Hematopoietic multipotent progenitor cell treated with erythropoietin and hydrocortisone succinate and interleukin-3 and kit ligand, for 4 days (in vitro differentiated cells): ENCODE data around the gene ACOT7.
A peak's percentile ranks its signal among the peaks of the same experiment; 100 is the strongest.

Experiments
- DNase-seq: peaks from one replicate; pipeline ENCODE4 v3.0.0-alpha.2; 2015

Gene ACOT7

GRCh38 chr1:6262555-6263420 is 130.8 kb downstream of the ACOT7 start:
- no peak for DNase-seq

- DNase-seq = peak; percentile 37
These were observed 132.0 kb downstream of the ACOT7 start for GRCh38 chr1:6261615-6261995.

GRCh38 chr1:6260961-6261614 is 132.5 kb downstream of the ACOT7 start, which contains the start of gene GPR153:
GPR153 (minus strand) TSS chr1:6261098; CDS start chr1:6254905, 6,193 bp downstream.
- DNase-seq = peak; percentile 68

DNA sequence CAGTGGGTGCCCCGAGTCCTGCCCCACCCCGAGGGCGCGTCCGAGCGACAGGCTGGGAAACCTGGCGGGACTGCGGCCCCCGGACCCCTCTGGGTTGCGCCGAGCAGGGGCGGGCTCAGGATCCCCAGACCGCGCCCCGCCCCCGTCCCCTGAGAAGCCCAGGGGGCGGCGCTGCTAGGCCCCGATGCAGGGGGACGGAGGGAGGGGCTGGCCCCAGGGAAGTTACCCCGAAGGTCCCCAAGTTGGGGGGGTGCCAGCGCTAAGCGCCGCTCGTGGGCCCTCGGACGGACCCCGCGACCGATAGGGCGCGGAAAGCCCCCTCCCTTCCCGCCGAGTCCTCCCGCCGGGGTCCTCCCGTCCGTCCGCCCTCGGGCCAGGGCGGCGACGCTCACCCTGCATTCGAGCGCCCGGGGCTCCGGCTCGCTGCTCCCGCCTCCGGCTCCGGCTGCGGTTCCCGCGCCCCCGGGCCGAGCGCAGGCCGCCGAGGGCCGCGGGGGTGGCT is 133.1 kb downstream of the ACOT7 start:
- peak; percentile 42 for DNase-seq

DNA sequence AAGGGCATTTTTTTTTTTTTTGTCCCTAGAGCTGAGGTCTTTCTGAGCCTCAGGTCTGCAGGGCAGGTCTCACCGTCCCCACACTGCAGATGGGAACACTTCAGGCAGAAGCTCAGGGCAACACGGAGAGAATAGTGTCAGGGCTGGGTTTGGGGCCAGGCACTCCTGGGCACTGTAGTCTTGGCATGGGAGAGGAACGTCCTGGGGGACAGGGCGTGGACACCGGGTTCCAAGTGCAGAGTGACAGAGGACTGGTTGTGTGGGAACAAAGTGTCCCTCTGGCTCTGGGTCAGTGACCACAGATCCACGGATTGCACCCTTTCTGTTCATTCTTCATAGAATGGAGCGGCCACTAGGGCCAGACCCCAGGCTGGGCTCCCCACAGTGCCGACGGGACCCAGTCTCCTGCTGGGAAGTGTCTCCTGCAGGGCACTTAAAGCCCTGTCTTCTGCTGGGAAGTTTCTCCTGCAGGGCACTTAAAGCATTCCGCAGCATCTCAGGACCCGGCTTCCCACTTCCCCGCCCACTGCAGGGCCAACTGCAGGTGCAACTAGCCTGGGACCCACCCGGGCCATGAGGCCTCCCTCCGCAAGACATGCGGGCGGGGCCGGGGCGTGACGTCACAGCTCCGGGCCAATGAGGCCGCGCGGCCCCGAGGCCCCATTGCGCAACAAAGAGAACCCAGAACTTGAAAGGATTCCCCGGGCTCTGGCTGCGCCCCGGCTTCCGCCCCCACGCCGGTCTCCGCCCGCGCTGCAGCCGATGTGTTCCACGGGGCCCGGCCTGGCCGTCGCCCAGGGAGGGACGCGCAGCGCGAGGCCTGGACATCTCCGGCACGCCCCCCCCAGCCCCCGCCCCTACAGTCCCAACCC is 133.8 kb downstream of the ACOT7 start:
- DNase-seq = peak; percentile 90

DNA sequence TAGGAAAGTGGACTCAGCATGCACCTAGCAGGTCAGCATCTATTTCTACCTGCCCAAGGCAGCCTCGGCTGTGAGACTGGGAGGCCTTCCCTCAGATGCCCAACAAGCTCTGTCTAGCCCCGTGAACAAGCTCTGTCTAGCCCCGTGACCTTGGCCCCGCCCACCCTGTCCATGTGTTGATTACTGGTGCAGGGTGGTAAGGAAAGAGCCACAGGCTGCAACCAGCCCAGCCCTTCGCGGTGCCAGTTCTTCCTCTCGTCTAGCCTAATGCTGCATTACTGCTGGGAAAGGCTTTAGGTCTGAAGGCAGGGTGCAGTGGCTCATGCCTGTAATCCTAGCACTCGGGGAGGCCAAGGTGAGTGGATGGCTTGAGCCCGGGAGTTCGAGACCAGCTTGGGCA is 134.9 kb downstream of the ACOT7 start:
- peak; percentile 59 for DNase-seq

DNA sequence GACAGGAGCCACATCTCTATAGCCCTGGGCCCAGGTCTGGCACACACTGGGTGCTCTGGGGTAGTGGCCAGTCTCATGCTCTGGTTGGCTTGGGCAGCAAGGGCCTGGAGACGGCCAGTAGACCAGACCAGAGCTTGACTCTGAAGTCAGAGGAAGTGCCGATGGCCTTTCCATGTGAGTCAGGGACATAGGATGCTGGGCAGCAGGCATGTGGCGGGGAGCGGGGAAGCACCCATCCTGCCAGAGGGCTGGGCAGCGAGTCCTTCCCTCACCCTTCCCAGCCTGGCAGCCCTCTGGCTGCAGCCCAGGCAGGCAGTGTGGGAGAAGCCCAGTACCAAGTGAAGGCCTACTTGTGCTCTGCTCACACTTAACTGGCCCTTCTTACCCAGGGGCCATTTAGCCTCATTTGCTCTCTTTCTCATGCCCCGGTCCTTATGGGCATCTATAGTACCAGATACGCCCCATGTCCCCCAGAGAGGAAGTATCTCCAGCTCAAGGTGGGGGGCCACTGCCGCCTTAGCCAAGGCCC is 136.0 kb downstream of the ACOT7 start:
- no peak for DNase-seq

GRCh38 chr1:6256645-6257044 is 136.9 kb downstream of the ACOT7 start:
- DNase-seq = no peak

DNA sequence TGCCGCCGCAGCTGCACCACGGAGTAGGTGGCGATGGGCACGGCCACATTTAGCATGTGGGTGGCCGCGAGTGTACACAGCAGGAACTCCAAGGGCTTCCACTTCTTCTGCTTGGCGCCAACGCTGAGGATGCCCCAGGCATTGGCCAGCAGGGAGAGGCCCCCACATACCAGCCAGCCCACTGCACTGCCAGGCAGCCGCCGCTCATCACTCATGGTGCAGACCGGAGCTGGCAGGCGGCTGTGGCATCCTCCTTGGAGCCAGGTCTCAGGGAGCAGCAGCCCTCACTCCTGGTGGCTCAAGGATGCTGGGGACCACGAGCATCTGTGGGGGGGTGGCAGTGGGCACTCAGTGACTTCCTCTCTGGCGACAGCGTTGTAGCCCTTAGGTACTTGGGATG is 138.9 kb downstream of the ACOT7 start:
- DNase-seq = no peak

GRCh38 chr1:6253380-6253779 is 140.2 kb downstream of the ACOT7 start:
- DNase-seq = no peak

- no peak for DNase-seq
These were observed 141.2 kb downstream of the ACOT7 start for GRCh38 chr1:6252374-6252710.

DNA sequence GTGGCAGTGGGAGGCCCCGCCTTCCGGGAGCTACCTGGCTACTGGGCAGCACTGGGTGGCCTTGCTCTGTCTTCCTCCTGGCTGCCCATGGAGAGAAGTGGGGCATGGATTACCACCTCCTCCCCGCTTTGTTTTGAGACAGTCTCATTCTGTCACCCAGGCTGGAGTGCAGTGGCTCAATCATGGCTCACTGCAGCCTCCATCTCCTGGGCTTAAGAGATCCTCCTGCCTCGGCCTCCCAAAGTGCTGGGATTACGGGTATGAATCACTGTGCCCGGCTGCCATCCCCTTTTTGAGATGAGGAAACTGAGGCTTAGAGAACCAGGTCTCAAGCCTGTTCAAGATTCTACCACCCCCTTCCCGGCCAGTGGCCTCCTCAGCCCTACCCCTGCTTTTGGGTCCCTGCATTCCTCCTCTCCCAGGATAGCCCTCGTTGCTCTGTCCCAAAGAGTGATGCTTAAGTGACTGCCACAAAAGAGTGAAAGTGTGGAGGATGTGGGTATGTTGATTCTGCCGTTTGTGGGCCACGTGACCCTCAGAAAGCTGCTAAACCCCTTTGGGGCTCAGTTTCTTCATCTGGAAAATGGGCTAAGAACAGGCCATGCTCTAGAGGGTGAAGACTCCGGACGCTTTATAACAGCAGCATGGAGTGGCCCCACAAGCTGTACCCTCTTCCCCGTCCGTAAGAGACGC is 141.7 kb downstream of the ACOT7 start:
- DNase-seq = no peak

GRCh38 chr1:6251233-6251632 is 142.3 kb downstream of the ACOT7 start:
- no peak for DNase-seq

- DNase-seq = no peak
These were observed 143.6 kb downstream of the ACOT7 start for GRCh38 chr1:6249739-6250689.

GRCh38 chr1:6248932-6249738 is 144.4 kb downstream of the ACOT7 start:
- DNase-seq = no peak

GRCh38 chr1:6248161-6248776 is 145.3 kb downstream of the ACOT7 start:
- DNase-seq = no peak

DNA sequence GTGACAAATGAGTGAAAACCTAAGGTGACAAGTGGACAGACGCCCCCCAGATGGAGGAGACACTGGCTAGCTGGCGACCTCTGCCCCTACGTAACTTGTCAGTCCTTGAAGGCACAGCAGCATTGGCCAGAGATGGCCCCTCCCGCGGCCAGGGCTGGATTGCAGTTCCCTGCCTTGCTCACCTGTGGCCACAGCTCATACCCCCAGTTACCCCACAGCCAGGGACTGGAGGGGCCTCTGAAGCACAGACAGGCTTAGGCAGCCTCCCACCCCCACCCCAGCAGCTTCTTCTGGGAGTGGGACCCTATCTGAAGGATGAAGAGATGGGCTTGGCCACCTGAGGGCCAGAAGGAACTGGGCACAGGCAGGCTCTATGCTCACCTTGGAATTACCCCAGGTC is 145.9 kb downstream of the ACOT7 start:
- DNase-seq = no peak

DNA sequence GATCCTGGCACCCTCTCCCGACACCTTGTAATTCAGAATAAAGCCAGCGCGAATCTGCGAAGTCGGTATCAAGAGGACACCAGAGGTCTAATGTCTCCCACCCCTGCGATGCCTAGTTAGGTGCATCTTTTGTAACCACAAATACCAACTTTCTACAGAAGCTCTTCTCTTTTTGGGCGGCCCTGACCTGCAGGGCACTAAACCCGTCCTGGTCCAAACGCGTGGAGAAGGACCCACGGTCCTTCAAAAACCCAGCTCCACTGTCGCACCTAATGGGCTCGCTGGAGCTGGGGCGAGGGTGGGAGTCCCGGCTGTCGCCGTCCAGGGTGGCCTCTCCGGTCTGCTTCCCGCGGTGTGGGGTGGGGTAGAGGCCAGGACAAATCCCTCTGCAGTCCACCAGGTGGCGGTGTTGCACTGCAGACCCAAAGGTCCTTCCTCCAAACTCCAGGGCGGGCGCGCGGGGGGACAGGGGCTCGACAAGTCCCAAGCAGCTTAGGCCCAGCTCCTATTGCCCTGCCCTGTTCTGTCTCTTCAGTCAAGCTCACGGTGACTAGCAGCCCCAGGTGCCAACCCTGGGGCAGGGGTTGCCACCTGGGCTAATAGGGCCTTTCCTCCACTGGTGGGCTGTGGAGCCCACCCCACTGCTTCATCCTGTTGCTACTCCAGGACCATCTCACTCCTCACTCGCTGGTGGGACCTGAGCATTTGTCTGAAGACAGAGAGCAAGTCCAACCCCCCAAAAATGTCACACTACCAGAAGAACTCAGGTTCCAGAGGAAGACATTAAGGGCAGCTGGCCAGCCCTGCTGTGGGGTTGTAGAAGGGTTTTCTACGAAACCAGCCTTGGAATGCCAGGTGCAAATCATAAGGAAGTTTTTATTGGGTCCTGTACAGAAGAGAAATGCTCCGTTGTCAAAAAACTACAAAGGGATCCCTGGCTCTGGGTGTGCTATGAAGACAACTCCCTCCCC is 146.8 kb downstream of the ACOT7 start:
- peak; percentile 92 for DNase-seq
